Liver (tissue), 9 donors: Measurements from ENCODE around the gene HCK. TPM values are rescaled to one million over a fixed set of nuclear protein-coding genes. Genes with fewer than 3 reads are reported as not detected.

Source experiments
- DNase-seq: peaks from one replicate; pipeline ENCODE4 v3.0.0-alpha.2; 2017; ENCODE audit warnings: low spot score
- H3K27ac ChIP-seq, 2 donors: one replicate each; pipeline ENCODE4 v1.7.0; 2013; ENCODE audit warnings: inconsistent platforms in 2 of 2, low read length in 2 of 2, control low read depth in 1 of 2, low read depth in 1 of 2, mild to moderate bottlenecking in 1 of 2
- H3K27me3 ChIP-seq, 4 donors: one replicate each; pipeline versions ENCODE4 v1.6.1 to v1.7.0; 2013; ENCODE audit warnings: low read length in 3 of 4, inconsistent platforms in 1 of 4, mild to moderate bottlenecking in 1 of 4, moderate library complexity in 1 of 4; ENCODE audit not compliant: control insufficient read depth in 4 of 4, insufficient read depth in 4 of 4
- H3K36me3 ChIP-seq, 4 donors: one replicate each; pipeline versions ENCODE4 v1.6.1 to v1.7.0; 2013; ENCODE audit warnings: low read length in 3 of 4, mild to moderate bottlenecking in 3 of 4, low read depth in 1 of 4, moderate library complexity in 1 of 4; ENCODE audit not compliant: control insufficient read depth in 4 of 4, insufficient read depth in 3 of 4
- H3K4me1 ChIP-seq, 4 donors: one replicate each; pipeline versions ENCODE4 v1.6.1 to v1.7.0; 2013; ENCODE audit warnings: low read length in 3 of 4, mild to moderate bottlenecking in 3 of 4, moderate library complexity in 1 of 4; ENCODE audit not compliant: control insufficient read depth in 4 of 4, insufficient read depth in 4 of 4
- H3K4me3 ChIP-seq, 3 donors: one replicate each; pipeline versions ENCODE4 v1.6.1 to v1.7.0; 2013; ENCODE audit warnings: low read length in 3 of 3, control low read depth in 1 of 3, low read depth in 1 of 3, mild to moderate bottlenecking in 1 of 3
- H3K9ac ChIP-seq, 2 donors: one replicate each; pipeline ENCODE4 v1.7.0; 2013; ENCODE audit warnings: low read length in 2 of 2, mild to moderate bottlenecking in 2 of 2, moderate library complexity in 2 of 2, control low read depth in 1 of 2, low read depth in 1 of 2
- H3K9me3 ChIP-seq, 4 donors: one replicate each; pipeline versions ENCODE4 v1.6.1 to v1.7.0; 2013; ENCODE audit warnings: low read length in 3 of 4; ENCODE audit not compliant: control insufficient read depth in 4 of 4
- EGR1 ChIP-seq, 2 donors: IDR thresholded peaks; 2 replicates each; pipeline ENCODE4 v1.6.1; 2016 to 2018; ENCODE audit warnings: antibody characterized with exemption in 2 of 2, low read depth in 2 of 2
- FOXA1 ChIP-seq: IDR thresholded peaks from 2 replicates; pipeline ENCODE4 v1.6.1; 2016; ENCODE audit warnings: antibody characterized with exemption
- FOXA2 ChIP-seq: IDR thresholded peaks from 2 replicates; pipeline ENCODE4 v1.6.1; 2016; ENCODE audit warnings: antibody characterized with exemption
- GABPA ChIP-seq, 2 donors: IDR thresholded peaks in 1 of 2; conservative IDR thresholded peaks in 1 of 2; 2 replicates each; pipeline ENCODE4 v1.6.1; 2016; ENCODE audit warnings: antibody characterized with exemption in 2 of 2, mild to moderate bottlenecking in 1 of 2, moderate library complexity in 1 of 2
- HNF4A ChIP-seq, 2 donors: conservative IDR thresholded peaks; 2 replicates each; pipeline ENCODE4 v1.6.1; 2016; ENCODE audit warnings: antibody characterized with exemption in 2 of 2, mild to moderate bottlenecking in 2 of 2
- HNF4G ChIP-seq: IDR thresholded peaks from 2 replicates; pipeline ENCODE4 v1.6.1; 2016; ENCODE audit warnings: antibody characterized with exemption
- JUND ChIP-seq, 2 donors: IDR thresholded peaks; 2 replicates each; pipeline ENCODE4 v1.6.1; 2016; ENCODE audit warnings: antibody characterized with exemption in 2 of 2
- NR2F2 ChIP-seq: IDR thresholded peaks from 2 replicates; pipeline ENCODE4 v1.6.1; 2016; ENCODE audit warnings: antibody characterized with exemption
- RAD21 ChIP-seq, 2 donors: IDR thresholded peaks; 2 replicates each; pipeline ENCODE4 v1.6.1; 2016; ENCODE audit warnings: antibody characterized with exemption in 2 of 2, mild to moderate bottlenecking in 2 of 2
- RXRA ChIP-seq, 2 donors: IDR thresholded peaks; 2 replicates each; pipeline ENCODE4 v1.6.1; 2017 to 2018; ENCODE audit warnings: antibody characterized with exemption in 2 of 2, mild to moderate bottlenecking in 1 of 2
- SP1 ChIP-seq: IDR thresholded peaks from 2 replicates; pipeline ENCODE4 v1.6.1; 2018; ENCODE audit warnings: antibody characterized with exemption, mild to moderate bottlenecking
- TAF1 ChIP-seq: conservative IDR thresholded peaks from 2 replicates; pipeline ENCODE4 v1.6.1; 2016; ENCODE audit warnings: antibody characterized with exemption, mild to moderate bottlenecking
- YY1 ChIP-seq: IDR thresholded peaks from 2 replicates; pipeline ENCODE4 v1.6.1; 2016; ENCODE audit warnings: antibody characterized with exemption, mild to moderate bottlenecking
- WGBS: extraction: QIAGEN DNeasy Blood & Tissue Kit; methylation state at CpG from one replicate; pipeline ENCODE4 v1.1.7; 2013; 5-methylcytosine and 5-hydroxymethylcytosine counted together
- polyA plus RNA-seq, 2 donors: library from polyadenylated mRNA; stranded (reverse) in 1 of 2; unstranded in 1 of 2; fragments of 200-250 nt in 1 of 2; fragments of >200 nt in 1 of 2; fragmentation: Nextera tagmentation in 1 of 2; extraction: Ambion mirVana in 1 of 2; gene quantifications; one replicate each; pipeline versions ENCODE4 v1.2.1 to v1.2.3, GENCODE V29; 2013 to 2015
- total RNA-seq, 2 donors: library from RNA; depleted of rRNA; stranded (reverse); fragments of >200 nt; gene quantifications; one replicate each; pipeline ENCODE4 v1.2.3, GENCODE V29; 2014
- TF ChIP-seq, protein P1 (sequence below): IDR thresholded peaks from 2 replicates; pipeline ENCODE4 v1.6.1; 2016; ENCODE audit warnings: antibody characterized with exemption, mild to moderate bottlenecking
- TF ChIP-seq, protein P2 (sequence below): IDR thresholded peaks from 2 replicates; pipeline ENCODE4 v1.6.1; 2016; ENCODE audit warnings: antibody characterized with exemption
- TF ChIP-seq, protein P3 (sequence below): fragments of 150-350 bp; IDR thresholded peaks from 2 replicates; pipeline ENCODE4 v1.5.1; 2017; ENCODE audit warnings: improper control_type of control experiment, low read depth, low read length; ENCODE audit not compliant: missing input control
- TF ChIP-seq, protein P4 (sequence below): IDR thresholded peaks from 2 replicates; pipeline ENCODE4 v1.6.1; 2016; ENCODE audit warnings: antibody characterized with exemption
- TF ChIP-seq, protein P5 (sequence below): IDR thresholded peaks from 2 replicates; pipeline ENCODE4 v1.6.1; 2016; ENCODE audit warnings: antibody characterized with exemption
- donor health status: healthy.
- donor health status: healthy.
- donor health status: healthy.
- donor health status: healthy.
- donor health status: healthy.

The HCK gene
- total and polyA plus RNA-seq, 4 donors, result 1.8 to 20.6 (median 10.2) TPM

DNA sequence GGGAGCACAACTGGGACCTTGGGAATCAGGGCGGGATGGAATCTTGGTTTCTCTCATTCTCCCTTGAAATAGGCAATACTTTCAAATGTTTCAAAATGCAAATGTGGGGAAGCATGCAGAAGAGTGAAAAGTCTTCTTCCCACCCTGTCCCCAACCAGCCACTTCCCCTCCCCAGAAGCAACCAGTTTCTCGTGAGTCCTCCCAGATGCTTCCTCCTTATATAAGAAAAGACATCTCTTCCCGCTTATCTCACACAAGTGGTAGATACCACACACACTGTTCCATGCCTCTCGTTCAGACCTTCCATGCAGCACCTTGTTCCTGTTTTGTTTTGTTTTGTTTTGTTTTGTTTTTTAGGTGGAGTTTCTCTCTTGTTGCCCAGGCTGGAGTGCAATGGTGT lies 25.1 kb downstream of the HCK start:
- 67% methylated on average over 4 of the region's 4 CpGs for WGBS
- DNase-seq, result no peak
- no peaks in the 10 kb centered on the region for H3K36me3 ChIP-seq

More for the DNA sequence above, 25.1 kb downstream of the HCK start:
- peaks cover 0 to 4% (median 0%) of the 10 kb centered on the region in 4 donors for H3K27me3 ChIP-seq
- H3K4me3 ChIP-seq, result no peak overlapping the region
- TF ChIP-seq, protein P1, sequence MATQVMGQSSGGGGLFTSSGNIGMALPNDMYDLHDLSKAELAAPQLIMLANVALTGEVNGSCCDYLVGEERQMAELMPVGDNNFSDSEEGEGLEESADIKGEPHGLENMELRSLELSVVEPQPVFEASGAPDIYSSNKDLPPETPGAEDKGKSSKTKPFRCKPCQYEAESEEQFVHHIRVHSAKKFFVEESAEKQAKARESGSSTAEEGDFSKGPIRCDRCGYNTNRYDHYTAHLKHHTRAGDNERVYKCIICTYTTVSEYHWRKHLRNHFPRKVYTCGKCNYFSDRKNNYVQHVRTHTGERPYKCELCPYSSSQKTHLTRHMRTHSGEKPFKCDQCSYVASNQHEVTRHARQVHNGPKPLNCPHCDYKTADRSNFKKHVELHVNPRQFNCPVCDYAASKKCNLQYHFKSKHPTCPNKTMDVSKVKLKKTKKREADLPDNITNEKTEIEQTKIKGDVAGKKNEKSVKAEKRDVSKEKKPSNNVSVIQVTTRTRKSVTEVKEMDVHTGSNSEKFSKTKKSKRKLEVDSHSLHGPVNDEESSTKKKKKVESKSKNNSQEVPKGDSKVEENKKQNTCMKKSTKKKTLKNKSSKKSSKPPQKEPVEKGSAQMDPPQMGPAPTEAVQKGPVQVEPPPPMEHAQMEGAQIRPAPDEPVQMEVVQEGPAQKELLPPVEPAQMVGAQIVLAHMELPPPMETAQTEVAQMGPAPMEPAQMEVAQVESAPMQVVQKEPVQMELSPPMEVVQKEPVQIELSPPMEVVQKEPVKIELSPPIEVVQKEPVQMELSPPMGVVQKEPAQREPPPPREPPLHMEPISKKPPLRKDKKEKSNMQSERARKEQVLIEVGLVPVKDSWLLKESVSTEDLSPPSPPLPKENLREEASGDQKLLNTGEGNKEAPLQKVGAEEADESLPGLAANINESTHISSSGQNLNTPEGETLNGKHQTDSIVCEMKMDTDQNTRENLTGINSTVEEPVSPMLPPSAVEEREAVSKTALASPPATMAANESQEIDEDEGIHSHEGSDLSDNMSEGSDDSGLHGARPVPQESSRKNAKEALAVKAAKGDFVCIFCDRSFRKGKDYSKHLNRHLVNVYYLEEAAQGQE, result no peak
- TF ChIP-seq, protein P2, sequence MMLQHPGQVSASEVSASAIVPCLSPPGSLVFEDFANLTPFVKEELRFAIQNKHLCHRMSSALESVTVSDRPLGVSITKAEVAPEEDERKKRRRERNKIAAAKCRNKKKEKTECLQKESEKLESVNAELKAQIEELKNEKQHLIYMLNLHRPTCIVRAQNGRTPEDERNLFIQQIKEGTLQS, result no peak
- TF ChIP-seq TAF1 (no peak), RXRA (IDR thresholded peaks at IDR 0.05) (no peak), YY1 (no peak), GABPA (IDR thresholded peaks at IDR 0.05 in 1 of 2, conservative IDR thresholded peaks at IDR 0.05 in 1 of 2) (no peak), JUND (IDR thresholded peaks at IDR 0.05) (no peak), HNF4G (no peak), NR2F2 (no peak), SP1 (no peak), EGR1 (IDR thresholded peaks at IDR 0.05; ENCODE audit: low read depth in 2 of 2) (no peak), FOXA2 (no peak), RAD21 (IDR thresholded peaks at IDR 0.05) (no peak), FOXA1 (no peak), HNF4A (conservative IDR thresholded peaks at IDR 0.05) (no peak)
- TF ChIP-seq, protein P3, sequence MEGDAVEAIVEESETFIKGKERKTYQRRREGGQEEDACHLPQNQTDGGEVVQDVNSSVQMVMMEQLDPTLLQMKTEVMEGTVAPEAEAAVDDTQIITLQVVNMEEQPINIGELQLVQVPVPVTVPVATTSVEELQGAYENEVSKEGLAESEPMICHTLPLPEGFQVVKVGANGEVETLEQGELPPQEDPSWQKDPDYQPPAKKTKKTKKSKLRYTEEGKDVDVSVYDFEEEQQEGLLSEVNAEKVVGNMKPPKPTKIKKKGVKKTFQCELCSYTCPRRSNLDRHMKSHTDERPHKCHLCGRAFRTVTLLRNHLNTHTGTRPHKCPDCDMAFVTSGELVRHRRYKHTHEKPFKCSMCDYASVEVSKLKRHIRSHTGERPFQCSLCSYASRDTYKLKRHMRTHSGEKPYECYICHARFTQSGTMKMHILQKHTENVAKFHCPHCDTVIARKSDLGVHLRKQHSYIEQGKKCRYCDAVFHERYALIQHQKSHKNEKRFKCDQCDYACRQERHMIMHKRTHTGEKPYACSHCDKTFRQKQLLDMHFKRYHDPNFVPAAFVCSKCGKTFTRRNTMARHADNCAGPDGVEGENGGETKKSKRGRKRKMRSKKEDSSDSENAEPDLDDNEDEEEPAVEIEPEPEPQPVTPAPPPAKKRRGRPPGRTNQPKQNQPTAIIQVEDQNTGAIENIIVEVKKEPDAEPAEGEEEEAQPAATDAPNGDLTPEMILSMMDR, result no peak
- TF ChIP-seq, protein P4, sequence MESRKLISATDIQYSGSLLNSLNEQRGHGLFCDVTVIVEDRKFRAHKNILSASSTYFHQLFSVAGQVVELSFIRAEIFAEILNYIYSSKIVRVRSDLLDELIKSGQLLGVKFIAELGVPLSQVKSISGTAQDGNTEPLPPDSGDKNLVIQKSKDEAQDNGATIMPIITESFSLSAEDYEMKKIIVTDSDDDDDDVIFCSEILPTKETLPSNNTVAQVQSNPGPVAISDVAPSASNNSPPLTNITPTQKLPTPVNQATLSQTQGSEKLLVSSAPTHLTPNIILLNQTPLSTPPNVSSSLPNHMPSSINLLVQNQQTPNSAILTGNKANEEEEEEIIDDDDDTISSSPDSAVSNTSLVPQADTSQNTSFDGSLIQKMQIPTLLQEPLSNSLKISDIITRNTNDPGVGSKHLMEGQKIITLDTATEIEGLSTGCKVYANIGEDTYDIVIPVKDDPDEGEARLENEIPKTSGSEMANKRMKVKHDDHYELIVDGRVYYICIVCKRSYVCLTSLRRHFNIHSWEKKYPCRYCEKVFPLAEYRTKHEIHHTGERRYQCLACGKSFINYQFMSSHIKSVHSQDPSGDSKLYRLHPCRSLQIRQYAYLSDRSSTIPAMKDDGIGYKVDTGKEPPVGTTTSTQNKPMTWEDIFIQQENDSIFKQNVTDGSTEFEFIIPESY, result no peak
- TF ChIP-seq, protein P5, sequence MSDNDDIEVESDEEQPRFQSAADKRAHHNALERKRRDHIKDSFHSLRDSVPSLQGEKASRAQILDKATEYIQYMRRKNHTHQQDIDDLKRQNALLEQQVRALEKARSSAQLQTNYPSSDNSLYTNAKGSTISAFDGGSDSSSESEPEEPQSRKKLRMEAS, result no peak
- no peaks in the 10 kb centered on the region for H3K4me1 ChIP-seq
- no peak overlapping the region for H3K27ac ChIP-seq
- no peaks in the 10 kb centered on the region for H3K9me3 ChIP-seq
- no peak overlapping the region for H3K9ac ChIP-seq
